B cell (primary cell): ENCODE results near the gene CAPN5. TPM values are rescaled to one million over a fixed set of nuclear protein-coding genes. Genes with fewer than 3 reads are reported as not detected.

ENCODE experiments used
- ATAC-seq: fragments of 200-7000 bp; cut with Tn5 transposase; one replicate; pipeline ENCODE4 v1.10.0; 2021; ENCODE audit warnings: low read depth, mild to moderate bottlenecking, moderate number of reproducible peaks, moderate library complexity
- CTCF ChIA-PET: fragments of 350-600 bp; sonication (Branson Sonifier 250); formaldehyde crosslinking; loops from one replicate; lab custom pipeline; 2021; ENCODE audit warnings: antibody characterized with exemption, inconsistent platforms; lab: Charles Lee
- POLR2A ChIA-PET: fragments of 350-600 bp; sonication (Branson Sonifier 250); formaldehyde crosslinking; loops from one replicate; lab custom pipeline; 2021; ENCODE audit warnings: antibody characterized with exemption; lab: Charles Lee
- DNase-seq: peaks from one replicate; pipeline ENCODE4 v3.0.0; 2013
- H2AFZ ChIP-seq: 2 replicates; pipeline ENCODE4 v1.6.1; 2012; ENCODE audit warnings: mild to moderate bottlenecking, low read depth, low read length; ENCODE audit not compliant: insufficient read depth, poor library complexity, severe bottlenecking
- H3K27ac ChIP-seq, 2 donors: 1 replicate in 1 of 2; 2 replicates in 1 of 2; pipeline ENCODE4 v1.5.1; 2012 to 2013; ENCODE audit warnings: low read length in 2 of 2, mild to moderate bottlenecking in 2 of 2, moderate library complexity in 1 of 2
- H3K27me3 ChIP-seq, 4 experiments: fragments of 200-600 bp in 1 of 4; sonication (generic) in 1 of 4; replicated peaks in 1 of 4; 1 replicate in 2 of 4; 2 replicates in 2 of 4; pipeline versions ENCODE4 v1.6.1 to v1.7.0; 2013 to 2016; ENCODE audit warnings: low read length in 3 of 4, mild to moderate bottlenecking in 2 of 4, mixed read lengths in 1 of 4, moderate library complexity in 1 of 4; ENCODE audit not compliant: insufficient read depth in 4 of 4, control insufficient read depth in 3 of 4; ENCODE audit errors: control extremely low read depth in 1 of 4
- H3K36me3 ChIP-seq, 2 experiments: replicated peaks in 1 of 2; 1 replicate in 1 of 2; 2 replicates in 1 of 2; pipeline versions ENCODE4 v1.6.1 to v1.7.1; 2013; ENCODE audit warnings: low read length in 1 of 2; ENCODE audit not compliant: insufficient read depth in 2 of 2, control insufficient read depth in 1 of 2; ENCODE audit errors: control extremely low read depth in 1 of 2, extremely low read depth in 1 of 2
- H3K4me1 ChIP-seq, 2 donors: fragments of 200-600 bp in 1 of 2; sonication (generic) in 1 of 2; 1 replicate in 1 of 2; 2 replicates in 1 of 2; pipeline versions ENCODE4 v1.5.1 to v1.6.1; 2013 to 2017; ENCODE audit warnings: low read length in 2 of 2; ENCODE audit not compliant: control insufficient read depth in 2 of 2, insufficient read depth in 2 of 2
- H3K4me2 ChIP-seq: replicated peaks from 2 replicates; pipeline ENCODE3; 2012; ENCODE audit warnings: mild to moderate bottlenecking, low read depth, low read length; ENCODE audit not compliant: poor library complexity, severe bottlenecking
- H3K4me3 ChIP-seq, 5 experiments: fragments of 200-600 bp in 1 of 5; sonication (generic) in 1 of 5; 1 replicate in 3 of 5; 2 replicates in 2 of 5; pipeline versions ENCODE4 v1.5.1 to v1.7.0; 2011 to 2016; ENCODE audit warnings: low read length in 4 of 5, mild to moderate bottlenecking in 4 of 5, low read depth in 2 of 5, control low read depth in 1 of 5, moderate library complexity in 1 of 5; ENCODE audit not compliant: insufficient read depth in 1 of 5; ENCODE audit errors: control extremely low read depth in 1 of 5, extremely low read depth in 1 of 5
- H3K79me2 ChIP-seq: fragments of 200-600 bp; sonication (generic); one replicate; pipeline ENCODE4 v1.6.0; 2016; ENCODE audit warnings: low read length; ENCODE audit not compliant: control insufficient read depth, insufficient read depth
- H3K9ac ChIP-seq: fragments of 200-600 bp; sonication (generic); 2 replicates; pipeline ENCODE4 v1.6.1; 2017; ENCODE audit warnings: mild to moderate bottlenecking, low read length, moderate library complexity
- H3K9me3 ChIP-seq, 3 donors: one replicate each; pipeline versions ENCODE4 v1.6.1 to v1.7.1; 2013; ENCODE audit warnings: low read length in 2 of 3; ENCODE audit not compliant: control insufficient read depth in 2 of 3, insufficient read depth in 1 of 3; ENCODE audit errors: control extremely low read depth in 1 of 3
- H4K20me1 ChIP-seq: 2 replicates; pipeline ENCODE4 v1.6.0; 2012; ENCODE audit warnings: mild to moderate bottlenecking, low read length; ENCODE audit not compliant: insufficient read depth, control insufficient read depth, poor library complexity, severe bottlenecking
- H3K27ac Mint-ChIP-seq: one replicate; pipeline ENCODE4 v1.8.0; 2021; ENCODE audit warnings: mixed read lengths
- H3K27me3 Mint-ChIP-seq: one replicate; pipeline ENCODE4 v1.8.0; 2021; ENCODE audit warnings: mixed read lengths
- H3K4me1 Mint-ChIP-seq: one replicate; pipeline ENCODE4 v1.8.0; 2021; ENCODE audit warnings: mixed read lengths
- H3K4me3 Mint-ChIP-seq: one replicate; pipeline ENCODE4 v1.8.0; 2021; ENCODE audit warnings: mixed read lengths
- H3K9me3 Mint-ChIP-seq: one replicate; pipeline ENCODE4 v1.8.0; 2022; ENCODE audit warnings: mixed read lengths; ENCODE audit not compliant: insufficient read depth
- EZH2 ChIP-seq: IDR thresholded peaks from 2 replicates; pipeline ENCODE4 v1.6.1; 2012; ENCODE audit warnings: borderline replicate concordance, low read depth, mild to moderate bottlenecking, moderate library complexity, low read length; ENCODE audit not compliant: insufficient read depth, poor library complexity, severe bottlenecking
- WGBS: methylation state at CpG from one replicate; pipeline ENCODE4 v1.1.5; 2013; ENCODE audit warnings: missing lambda C conversion rate; ENCODE audit not compliant: insufficient coverage; 5-methylcytosine and 5-hydroxymethylcytosine counted together
- intact Hi-C: fragments of 100-400 bp; cut with micrococcal nuclease; formaldehyde crosslinking; loops from one replicate; pipeline ENCODE4 v1.10.0; 2022
- polyA plus RNA-seq: library from polyadenylated mRNA; depleted of rRNA; stranded (reverse); fragments of >200 nt; gene quantifications from 2 replicates; pipeline ENCODE4 v1.2.3, GENCODE V29; 2012
- total RNA-seq, 2 donors: library from RNA; stranded (reverse); fragments of 120-200 nt in 1 of 2; gene quantifications; 1 replicate in 1 of 2; 2 replicates in 1 of 2; pipeline versions ENCODE4 v1.2.3 to v1.2.4, GENCODE V29; 2013 to 2022
- TF ChIP-seq, protein P1 (sequence below): fragments of 200-600 bp; IDR thresholded peaks from one replicate; pipeline ENCODE4 v1.8.0; 2022; ENCODE audit warnings: antibody characterized with exemption, mild to moderate bottlenecking

Gene CAPN5
- total and polyA plus RNA-seq, 2 donors (not counting 1 experiment from before 2014, with no cell fraction given) = 0.74 to 0.78 TPM

DNA sequence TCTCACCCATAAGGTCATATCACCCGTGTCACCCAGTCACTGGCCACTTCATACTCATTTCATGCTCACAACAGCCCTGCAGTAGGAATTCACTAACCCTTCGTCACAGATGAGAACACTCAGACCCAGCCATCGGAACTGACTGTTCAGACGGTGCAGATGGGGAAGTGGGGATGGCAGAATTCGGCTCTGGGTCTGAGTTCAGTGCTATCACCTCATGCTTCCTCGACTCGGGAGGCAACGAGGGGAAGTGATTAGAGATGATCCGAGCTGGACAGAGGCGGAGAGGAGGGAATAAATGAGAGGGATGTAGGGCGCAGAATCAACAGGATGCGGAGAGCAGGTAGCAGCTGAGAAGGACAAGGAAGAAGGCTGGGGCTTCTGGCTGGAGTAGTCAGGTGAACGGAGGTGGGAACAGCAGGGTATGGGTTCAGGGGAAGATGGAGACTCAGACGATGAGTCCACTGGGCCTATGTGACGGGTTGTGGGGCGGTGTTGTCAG lies 27.9 kb upstream of the CAPN5 start:
- ATAC-seq (no peak), DNase-seq (peak; percentile 32)
- Mint-ChIP-seq H3K9me3 (no peaks in the 10 kb centered on the region), H3K27me3 (peaks cover 54% of the 10 kb centered on the region), H3K4me1 (peaks cover 21% of the 10 kb centered on the region), H3K4me3 (peak overlapping the region; percentile 77), H3K27ac (no peak overlapping the region)
- H3K4me3 ChIP-seq = no peak overlapping the region
- H4K20me1 ChIP-seq = no peaks in the 10 kb centered on the region
- WGBS = 77% methylated on average over 11 of the region's 16 CpGs
- H3K27me3 ChIP-seq = peaks cover 0 to 48% (median 12%) of the 10 kb centered on the region in 4 experiments
- no peak overlapping the region for H3K27ac ChIP-seq
- no peaks in the 10 kb centered on the region for H3K79me2 ChIP-seq
- CTCF ChIA-PET = interaction anchor here (0.6 kb wide), 2 partner anchors 552 to 1422 kb away, joined by 3 to 5 read pairs; no protein-coding TSS in a partner anchor
- POLR2A ChIA-PET = no interaction called here
- no peak overlapping the region for H2AFZ ChIP-seq
- H3K36me3 ChIP-seq = no peaks in the 10 kb centered on the region
- intact Hi-C loops = no loop called here
- peaks cover 0 to 14% (median 0%) of the 10 kb centered on the region in 3 donors for H3K9me3 ChIP-seq
- H3K4me2 ChIP-seq = peak overlapping the region; percentile 80
- H3K9ac ChIP-seq = no peak overlapping the region
- TF ChIP-seq, protein P1, sequence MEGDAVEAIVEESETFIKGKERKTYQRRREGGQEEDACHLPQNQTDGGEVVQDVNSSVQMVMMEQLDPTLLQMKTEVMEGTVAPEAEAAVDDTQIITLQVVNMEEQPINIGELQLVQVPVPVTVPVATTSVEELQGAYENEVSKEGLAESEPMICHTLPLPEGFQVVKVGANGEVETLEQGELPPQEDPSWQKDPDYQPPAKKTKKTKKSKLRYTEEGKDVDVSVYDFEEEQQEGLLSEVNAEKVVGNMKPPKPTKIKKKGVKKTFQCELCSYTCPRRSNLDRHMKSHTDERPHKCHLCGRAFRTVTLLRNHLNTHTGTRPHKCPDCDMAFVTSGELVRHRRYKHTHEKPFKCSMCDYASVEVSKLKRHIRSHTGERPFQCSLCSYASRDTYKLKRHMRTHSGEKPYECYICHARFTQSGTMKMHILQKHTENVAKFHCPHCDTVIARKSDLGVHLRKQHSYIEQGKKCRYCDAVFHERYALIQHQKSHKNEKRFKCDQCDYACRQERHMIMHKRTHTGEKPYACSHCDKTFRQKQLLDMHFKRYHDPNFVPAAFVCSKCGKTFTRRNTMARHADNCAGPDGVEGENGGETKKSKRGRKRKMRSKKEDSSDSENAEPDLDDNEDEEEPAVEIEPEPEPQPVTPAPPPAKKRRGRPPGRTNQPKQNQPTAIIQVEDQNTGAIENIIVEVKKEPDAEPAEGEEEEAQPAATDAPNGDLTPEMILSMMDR = no peak
- TF ChIP-seq EZH2 = no peak
- peaks cover 17 to 20% of the 10 kb centered on the region in 2 donors for H3K4me1 ChIP-seq
